CD4-positive, alpha-beta T cell treated with Interleukin-6 for 4 hours (primary cell): ENCODE measurements around the gene TMC7.

Experiments used
- DNase-seq: peaks from one replicate; pipeline ENCODE4 v3.0.0-alpha.2; 2020; ENCODE audit warnings: mixed read lengths

Gene TMC7

GRCh38 chr16:19092653-19093410 lies 109.1 kb downstream of the TMC7 start:
- DNase-seq, result no peak

DNA sequence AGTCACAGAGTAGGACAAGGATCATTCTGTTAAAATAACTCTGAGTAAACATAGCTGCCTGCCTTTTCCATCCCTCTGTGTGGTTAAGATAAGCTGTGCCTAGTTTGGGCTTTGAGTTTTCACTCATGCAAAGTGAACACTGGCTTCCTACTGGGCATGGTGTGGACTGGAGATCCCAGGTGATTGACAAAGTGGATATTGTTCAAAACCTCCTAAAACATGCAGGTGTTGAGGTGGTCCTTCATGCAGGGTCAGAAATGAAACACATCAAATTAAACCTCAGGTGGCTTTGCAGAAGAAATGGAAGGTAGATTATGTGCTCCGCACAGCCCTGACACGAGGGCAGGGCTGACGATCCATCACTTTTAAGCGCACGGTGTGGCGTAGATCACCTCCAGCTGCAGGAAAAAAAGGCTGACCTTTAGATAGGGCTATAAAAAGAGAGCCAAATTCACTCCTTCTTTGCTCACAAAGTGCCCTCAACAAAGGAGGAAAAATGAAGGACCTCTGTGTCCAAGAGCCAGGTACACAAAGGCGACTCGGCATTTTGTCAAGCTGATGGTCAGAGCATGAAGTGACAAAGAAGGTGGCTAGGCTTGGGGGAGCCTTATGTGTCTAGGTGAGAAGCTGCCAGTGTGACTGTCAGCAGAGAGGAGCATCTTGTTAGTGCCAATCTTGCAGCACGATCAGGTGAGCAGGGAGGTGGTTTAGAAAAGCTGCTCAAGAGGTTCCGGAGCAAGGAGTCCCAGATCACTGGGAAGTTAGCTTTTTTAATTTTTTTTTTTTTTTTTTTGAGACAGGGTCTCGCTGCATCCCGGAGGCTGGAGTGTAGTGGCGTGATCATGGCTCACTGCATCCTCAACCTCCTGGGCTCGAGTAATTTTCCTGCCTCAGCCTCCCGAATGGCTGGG lies 110.2 kb downstream of the TMC7 start:
- no peak for DNase-seq

GRCh38 chr16:19094542-19095365 lies 111.0 kb downstream of the TMC7 start:
- DNase-seq, result no peak

GRCh38 chr16:19095654-19096053 lies 111.9 kb downstream of the TMC7 start:
- DNase-seq, result no peak

DNA sequence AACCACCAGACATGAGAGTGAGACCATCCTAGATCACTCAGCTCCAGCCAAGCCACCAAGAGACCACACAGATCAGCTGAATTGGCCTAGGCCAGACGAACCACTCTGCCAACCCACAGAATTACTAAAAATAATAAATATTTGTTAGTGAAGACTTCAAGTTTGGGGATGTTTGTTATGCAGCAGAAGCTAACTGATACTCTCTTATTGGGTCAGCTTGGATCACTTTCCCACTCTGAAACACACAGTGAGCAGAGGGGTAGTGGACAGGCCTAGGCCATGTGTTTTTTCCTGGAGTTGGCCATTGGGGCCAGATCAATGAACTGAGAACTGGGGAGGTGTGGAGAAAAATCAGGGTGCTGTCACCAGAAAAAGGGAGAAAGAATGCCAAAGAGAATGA lies 114.4 kb downstream of the TMC7 start:
- DNase-seq, result no peak

- no peak for DNase-seq
These were observed 118.6 kb downstream of the TMC7 start for GRCh38 chr16:19102187-19102872.

- DNase-seq, result no peak
These were observed 120.9 kb downstream of the TMC7 start for GRCh38 chr16:19104607-19105006.

DNA sequence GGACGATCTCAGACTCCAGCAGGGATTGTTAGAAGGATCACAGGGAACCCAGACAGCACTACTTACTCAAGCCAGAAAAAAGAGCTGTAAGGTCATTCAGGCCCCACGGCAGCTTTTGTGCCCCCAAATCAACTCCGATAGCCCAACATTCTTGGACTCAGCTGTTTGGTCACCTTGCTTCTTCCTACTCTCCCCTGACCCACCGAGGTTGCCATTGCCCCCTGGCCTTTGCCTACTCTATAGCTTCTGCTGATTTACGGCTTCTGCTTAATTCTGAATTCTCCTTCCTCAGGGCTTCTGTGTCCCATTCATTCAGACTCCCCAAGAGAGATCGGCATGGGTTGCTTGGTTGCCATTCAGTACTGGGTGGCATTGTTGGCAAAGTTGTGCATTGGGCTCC lies 121.4 kb downstream of the TMC7 start:
- no peak for DNase-seq

DNA sequence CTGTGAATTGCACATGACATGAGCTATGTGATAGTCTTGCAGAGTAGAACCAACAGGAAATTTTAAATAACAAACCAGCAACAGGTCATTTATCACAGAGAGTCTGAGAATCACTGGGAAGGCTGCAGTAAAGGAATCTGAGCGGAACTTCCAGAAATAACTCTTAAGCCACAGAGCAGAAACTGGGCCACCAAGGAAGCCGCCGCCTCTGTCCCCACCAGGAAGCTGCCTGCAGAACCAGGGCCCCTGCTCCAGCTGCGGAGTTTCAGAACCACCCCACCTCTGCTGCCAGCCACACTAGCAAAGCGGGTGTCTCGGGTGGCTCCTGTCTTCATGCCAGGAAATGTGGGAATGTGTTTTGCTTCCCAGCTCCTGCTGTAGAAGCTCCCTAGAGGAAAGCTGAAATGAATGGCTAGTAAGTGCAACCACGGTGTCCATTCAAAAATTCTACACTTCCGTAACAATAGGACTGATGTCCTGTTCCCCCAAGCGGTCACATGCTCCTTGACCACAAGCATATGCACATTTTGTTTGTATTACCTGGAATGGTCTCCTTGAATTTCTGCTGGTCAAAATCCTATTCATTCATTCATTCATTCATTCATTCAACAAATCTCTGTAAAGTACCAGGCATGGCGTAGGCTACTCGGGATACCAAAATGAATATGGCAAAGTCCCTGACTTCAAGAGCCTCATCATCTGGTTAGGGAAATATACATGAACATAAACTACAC lies 122.3 kb downstream of the TMC7 start:
- no peak for DNase-seq

GRCh38 chr16:19106625-19107020 lies 122.9 kb downstream of the TMC7 start:
- DNase-seq, result no peak

DNA sequence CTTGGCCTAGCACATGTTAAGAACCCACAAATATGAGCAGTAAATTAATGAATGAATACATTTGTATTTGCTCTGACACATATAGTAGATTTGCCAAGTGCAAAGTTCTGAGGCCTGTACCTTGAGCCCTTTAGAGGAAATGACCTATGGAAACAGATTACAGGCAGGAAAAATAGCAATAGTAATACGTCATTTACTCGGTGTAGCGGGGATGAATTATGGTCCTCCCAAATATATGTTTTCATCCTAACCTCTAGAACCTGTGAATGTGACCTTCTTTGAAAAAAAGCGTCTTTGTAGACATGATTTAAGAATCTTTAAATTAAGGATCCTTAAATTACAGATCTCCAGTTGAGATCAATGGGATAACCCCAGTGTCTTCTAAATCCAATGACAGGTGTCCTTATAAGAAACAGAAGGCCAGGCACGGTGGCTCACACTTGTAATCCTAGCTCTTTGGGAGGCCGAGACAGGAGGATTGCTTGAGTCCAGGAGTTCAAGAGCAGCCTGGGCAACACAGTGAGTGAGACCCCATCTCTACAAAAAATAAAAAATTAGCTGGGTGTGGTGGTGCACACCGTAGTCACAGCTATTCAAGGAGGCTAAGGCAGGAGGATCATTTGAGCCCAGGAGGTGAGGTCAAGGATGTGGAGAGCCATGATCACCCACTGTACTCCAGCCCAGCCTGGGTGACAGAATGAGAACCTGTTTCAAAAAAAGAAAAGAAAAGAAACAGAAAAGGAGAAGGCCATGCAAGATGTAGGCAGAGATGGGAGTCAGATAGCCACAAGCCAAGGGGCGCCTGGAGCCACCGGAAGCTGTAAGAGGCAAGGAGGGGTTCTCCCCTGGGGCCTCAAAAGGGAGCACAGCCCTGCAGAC lies 124.9 kb downstream of the TMC7 start:
- DNase-seq, result no peak

GRCh38 chr16:19109288-19109664 lies 125.5 kb downstream of the TMC7 start:
- no peak for DNase-seq

DNA sequence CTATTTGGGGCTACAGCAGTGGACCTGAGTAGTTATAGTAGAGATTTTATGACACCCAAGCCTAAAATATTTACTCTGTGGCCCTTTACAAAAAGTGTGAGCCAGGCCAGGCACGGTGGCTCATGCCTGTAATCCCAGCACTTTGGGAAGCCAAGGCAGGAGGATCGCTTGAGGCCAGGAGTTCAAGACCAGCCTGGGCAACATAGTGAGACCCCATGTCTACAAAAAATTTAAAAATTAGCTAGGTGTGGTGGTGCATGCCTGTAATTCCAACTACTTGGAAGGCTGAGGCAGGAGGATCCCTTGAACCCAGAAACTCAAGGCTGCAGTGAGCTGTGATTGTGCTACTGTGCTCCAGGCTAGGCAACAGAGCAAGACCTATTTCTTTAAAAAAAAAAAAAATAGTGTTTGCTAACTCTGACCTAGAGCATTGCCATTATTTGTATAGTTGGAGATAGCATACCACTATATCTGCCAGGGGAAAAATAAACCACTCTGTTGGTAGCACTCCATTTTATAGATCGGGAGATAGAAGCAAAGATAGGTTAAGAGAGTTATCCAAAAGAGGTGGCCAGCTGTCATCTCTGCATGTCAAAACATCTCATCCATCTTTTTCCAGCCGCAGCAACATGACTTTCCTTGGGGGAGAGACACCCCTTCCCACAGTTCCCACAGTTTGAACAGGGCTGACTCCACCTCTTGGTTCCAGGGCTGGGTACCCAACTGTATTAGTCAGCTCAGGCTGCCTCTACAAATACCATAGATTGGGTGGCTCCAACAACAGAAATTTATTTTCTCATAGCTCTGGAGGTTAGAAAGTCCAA lies 127.0 kb downstream of the TMC7 start:
- no peak for DNase-seq

DNA sequence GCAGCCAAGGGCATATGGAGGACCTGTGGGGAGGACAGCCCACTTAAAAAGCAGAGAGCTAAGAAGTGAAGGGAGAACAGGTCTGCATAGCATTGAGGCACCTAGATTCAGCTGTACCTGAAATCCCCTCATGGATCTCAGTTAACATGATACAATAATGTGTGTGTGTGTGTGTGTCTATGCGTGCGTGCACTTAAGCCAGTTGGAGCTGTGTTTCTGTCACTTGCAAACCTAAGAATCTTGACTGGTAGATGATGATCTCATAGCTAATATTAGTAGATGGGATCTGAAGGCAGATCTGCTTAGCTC lies 128.3 kb downstream of the TMC7 start:
- no peak for DNase-seq
